Measurements from ENCODE around the gene HDAC4. TPM values are rescaled to one million over a fixed set of nuclear protein-coding genes. Genes with fewer than 3 reads are reported as not detected.

Gene HDAC4
- total RNA-seq, 1 donor from 2014 or later: 65.7 TPM

DNA sequence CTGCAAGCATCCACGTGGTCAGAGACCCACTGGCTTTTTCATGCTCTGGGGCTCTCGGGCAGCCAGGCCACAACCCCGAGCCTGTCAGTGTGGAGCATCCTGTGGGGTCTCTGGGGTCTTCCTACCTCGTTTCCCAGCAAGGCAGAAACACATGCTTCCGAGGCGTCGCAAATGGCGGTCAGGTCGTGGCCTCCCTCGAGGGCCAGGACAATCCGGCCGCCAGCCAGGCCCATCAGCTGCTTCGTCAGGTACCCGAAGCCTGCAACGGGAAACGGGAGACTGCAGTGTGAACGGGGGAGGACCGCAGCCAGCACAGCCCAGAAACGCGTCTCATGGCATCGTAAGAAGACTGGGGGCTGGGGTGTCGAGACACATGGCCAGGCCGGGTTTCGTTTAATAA lies 334.2 kb downstream of the HDAC4 start:
- no peaks in the 10 kb centered on the region for H3K27me3 ChIP-seq
- TF ChIP-seq, protein P1, sequence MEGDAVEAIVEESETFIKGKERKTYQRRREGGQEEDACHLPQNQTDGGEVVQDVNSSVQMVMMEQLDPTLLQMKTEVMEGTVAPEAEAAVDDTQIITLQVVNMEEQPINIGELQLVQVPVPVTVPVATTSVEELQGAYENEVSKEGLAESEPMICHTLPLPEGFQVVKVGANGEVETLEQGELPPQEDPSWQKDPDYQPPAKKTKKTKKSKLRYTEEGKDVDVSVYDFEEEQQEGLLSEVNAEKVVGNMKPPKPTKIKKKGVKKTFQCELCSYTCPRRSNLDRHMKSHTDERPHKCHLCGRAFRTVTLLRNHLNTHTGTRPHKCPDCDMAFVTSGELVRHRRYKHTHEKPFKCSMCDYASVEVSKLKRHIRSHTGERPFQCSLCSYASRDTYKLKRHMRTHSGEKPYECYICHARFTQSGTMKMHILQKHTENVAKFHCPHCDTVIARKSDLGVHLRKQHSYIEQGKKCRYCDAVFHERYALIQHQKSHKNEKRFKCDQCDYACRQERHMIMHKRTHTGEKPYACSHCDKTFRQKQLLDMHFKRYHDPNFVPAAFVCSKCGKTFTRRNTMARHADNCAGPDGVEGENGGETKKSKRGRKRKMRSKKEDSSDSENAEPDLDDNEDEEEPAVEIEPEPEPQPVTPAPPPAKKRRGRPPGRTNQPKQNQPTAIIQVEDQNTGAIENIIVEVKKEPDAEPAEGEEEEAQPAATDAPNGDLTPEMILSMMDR (IDR thresholded peaks at IDR 0.05): no peak
- H3K4me1 ChIP-seq: no peaks in the 10 kb centered on the region
- H3K4me3 ChIP-seq: no peak overlapping the region
- H3K9me3 ChIP-seq: no peaks in the 10 kb centered on the region
- H3K36me3 ChIP-seq: peaks cover 44 to 70% of the 10 kb centered on the region in 2 donors
- intact Hi-C loops (cut with DNase I): no loop called here
- no peak for DNase-seq (ENCODE audit: low spot score in 2 of 2)
- no peak overlapping the region for H3K27ac ChIP-seq

DNA sequence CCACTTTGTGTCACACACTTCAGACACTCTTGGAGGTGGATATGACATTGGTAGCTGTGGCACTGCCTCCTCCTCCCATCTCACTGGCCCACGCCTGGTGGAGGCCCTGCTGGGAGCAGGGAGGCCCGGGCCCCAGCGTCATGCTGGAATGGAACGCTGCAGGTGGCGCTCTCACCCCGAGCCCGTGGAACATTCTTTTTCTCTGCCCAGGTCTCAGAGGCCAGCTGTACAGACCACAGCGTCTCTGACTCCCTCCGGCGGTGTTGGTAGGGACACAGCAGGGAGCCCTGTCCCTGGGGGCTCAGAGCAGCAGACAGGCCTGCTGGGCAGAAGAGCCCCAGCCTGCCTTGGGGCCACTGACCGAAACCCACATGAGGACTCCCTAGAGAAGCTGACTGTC lies 334.9 kb downstream of the HDAC4 start:
- H3K4me3 ChIP-seq: no peak overlapping the region
- DNase-seq (ENCODE audit: low spot score in 2 of 2): no peak
- H3K27me3 ChIP-seq: no peaks in the 10 kb centered on the region
- TF ChIP-seq, protein P1 (IDR thresholded peaks at IDR 0.05): no peak
- H3K36me3 ChIP-seq: peaks cover 39 to 65% of the 10 kb centered on the region in 2 donors
- no peaks in the 10 kb centered on the region for H3K4me1 ChIP-seq
- H3K27ac ChIP-seq: no peak overlapping the region
- intact Hi-C loops (cut with DNase I): no loop called here
- no peaks in the 10 kb centered on the region for H3K9me3 ChIP-seq

DNA sequence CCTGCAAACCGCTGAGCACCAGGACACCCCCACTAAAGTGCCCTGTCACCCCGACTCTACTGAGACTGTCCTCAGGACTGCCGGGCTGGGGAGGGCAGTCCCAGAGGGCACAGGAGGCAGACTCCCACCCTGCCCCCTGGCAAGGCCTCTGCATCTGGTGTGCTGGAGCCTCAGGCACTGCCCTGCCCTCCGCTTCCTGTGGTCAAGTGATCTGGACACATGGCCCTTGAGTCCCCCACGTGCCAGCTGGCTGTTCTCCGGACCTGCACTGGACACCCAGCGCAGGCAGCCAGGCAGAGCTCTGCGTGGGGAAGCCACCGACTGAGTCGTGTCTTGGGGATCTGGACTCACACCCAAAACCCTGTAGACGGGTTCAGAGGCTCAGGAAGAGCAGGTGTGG lies 335.3 kb downstream of the HDAC4 start:
- TF ChIP-seq, protein P1 (IDR thresholded peaks at IDR 0.05): no peak
- H3K36me3 ChIP-seq: peaks cover 39 to 61% of the 10 kb centered on the region in 2 donors
- no peaks in the 10 kb centered on the region for H3K4me1 ChIP-seq
- intact Hi-C loops (cut with DNase I): no loop called here
- no peaks in the 10 kb centered on the region for H3K9me3 ChIP-seq
- no peaks in the 10 kb centered on the region for H3K27me3 ChIP-seq
- no peak overlapping the region for H3K4me3 ChIP-seq
- DNase-seq (ENCODE audit: low spot score in 2 of 2): no peak
- no peak overlapping the region for H3K27ac ChIP-seq

DNA sequence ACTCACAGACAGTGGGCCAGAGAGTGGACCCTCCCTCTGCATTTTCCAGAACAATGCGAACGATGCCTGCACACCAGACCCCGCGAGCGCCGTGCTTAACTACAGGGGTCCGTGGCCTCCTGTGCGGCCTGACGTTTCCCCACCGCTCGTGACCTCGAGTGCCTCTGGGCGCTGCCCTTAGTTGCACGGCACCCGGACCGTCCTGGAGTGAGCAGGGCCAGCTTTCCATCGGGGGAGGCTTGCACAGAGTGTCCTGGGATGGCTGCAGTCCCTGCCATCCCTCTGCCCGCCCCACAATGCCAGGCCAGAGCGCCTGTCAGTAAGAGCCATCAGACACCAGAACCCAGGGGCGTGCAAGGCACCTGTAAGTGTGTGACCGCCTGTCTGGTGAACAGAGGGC lies 335.9 kb downstream of the HDAC4 start:
- Histone ChIP-seq H3K4me3 (no peak overlapping the region), H3K27ac (no peak overlapping the region), H3K4me1 (no peaks in the 10 kb centered on the region), H3K9me3 (no peaks in the 10 kb centered on the region), H3K36me3 (peaks cover 39 to 59% of the 10 kb centered on the region in 2 donors), H3K27me3 (no peaks in the 10 kb centered on the region)
- no peak for DNase-seq (ENCODE audit: low spot score in 2 of 2)
- intact Hi-C loops (cut with DNase I): no loop called here
- TF ChIP-seq, protein P1 (IDR thresholded peaks at IDR 0.05): no peak

DNA sequence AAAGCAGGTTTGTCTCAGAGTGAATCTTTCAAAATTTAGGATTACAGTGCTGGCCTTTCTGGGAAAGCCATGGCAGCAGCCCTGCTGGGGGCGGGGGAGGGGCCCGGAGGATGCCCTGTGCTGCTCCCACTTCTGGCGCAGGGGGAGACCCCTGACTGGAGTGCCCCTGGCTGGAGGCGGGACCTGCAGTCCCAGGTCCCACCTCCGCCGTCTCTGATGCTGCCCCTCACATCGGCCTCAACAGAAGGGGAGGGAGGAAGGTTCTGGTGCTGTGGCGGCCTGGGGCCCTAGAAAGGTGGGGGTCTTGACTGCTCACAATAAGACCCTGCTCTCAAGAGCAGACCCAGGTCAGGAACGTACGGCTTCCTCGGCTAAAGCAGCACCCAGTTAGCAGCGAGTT lies 336.6 kb downstream of the HDAC4 start:
- Histone ChIP-seq H3K27ac (no peak overlapping the region), H3K27me3 (no peaks in the 10 kb centered on the region), H3K9me3 (no peaks in the 10 kb centered on the region), H3K36me3 (peaks cover 39 to 59% of the 10 kb centered on the region in 2 donors), H3K4me3 (no peak overlapping the region), H3K4me1 (no peaks in the 10 kb centered on the region)
- intact Hi-C loops (cut with DNase I): no loop called here
- TF ChIP-seq, protein P1 (IDR thresholded peaks at IDR 0.05): no peak
- DNase-seq (ENCODE audit: low spot score in 2 of 2): no peak

DNA sequence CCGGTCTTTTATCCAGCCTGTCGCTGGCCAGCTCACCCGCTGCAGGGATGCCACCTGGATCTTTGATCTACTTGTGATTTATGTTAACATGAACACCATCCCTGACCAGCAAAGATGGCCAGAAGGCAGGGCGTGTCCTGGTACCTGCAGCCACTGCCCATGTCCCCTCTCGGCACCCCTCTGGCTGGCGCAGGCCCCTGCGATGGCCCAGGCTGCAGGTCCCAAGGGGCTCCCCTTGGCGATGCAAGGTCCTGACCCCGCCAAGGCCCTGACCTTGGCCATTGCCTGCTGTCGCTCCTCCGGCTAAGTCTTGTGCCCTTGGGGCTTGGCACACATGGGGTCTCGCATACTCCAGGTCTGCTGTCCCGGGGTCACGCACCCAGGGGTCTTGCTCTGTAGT lies 338.1 kb downstream of the HDAC4 start:
- Histone ChIP-seq H3K36me3 (peaks cover 31 to 60% of the 10 kb centered on the region in 2 donors), H3K27ac (no peak overlapping the region), H3K4me3 (no peak overlapping the region), H3K27me3 (no peaks in the 10 kb centered on the region), H3K4me1 (no peaks in the 10 kb centered on the region), H3K9me3 (no peaks in the 10 kb centered on the region)
- DNase-seq (ENCODE audit: low spot score in 2 of 2): no peak
- TF ChIP-seq, protein P1 (IDR thresholded peaks at IDR 0.05): no peak
- intact Hi-C loops (cut with DNase I): no loop called here
